Prostate gland (tissue), 2 donors: ENCODE measurements around the gene DNAH8. TPM values are rescaled to one million over a fixed set of nuclear protein-coding genes. Genes with fewer than 3 reads are reported as not detected.

Experiments used
- DNase-seq: peaks from one replicate; pipeline ENCODE4 v3.0.0-alpha.2; 2019; ENCODE audit warnings: low spot score
- H3K27ac ChIP-seq, 2 donors: fragments of 200-600 bp; sonication (generic); 2 replicates each; pipeline ENCODE4 v1.5.1; 2017 to 2019
- H3K27me3 ChIP-seq: fragments of 200-600 bp; sonication (generic); replicated peaks from 2 replicates; pipeline ENCODE4 v1.5.1; 2019; ENCODE audit not compliant: insufficient read depth
- H3K36me3 ChIP-seq, 2 donors: fragments of 200-600 bp; sonication (generic); 1 replicate in 1 of 2; 2 replicates in 1 of 2; pipeline versions ENCODE4 v1.5.1 to v1.8.1; 2017 to 2019
- H3K4me1 ChIP-seq: fragments of 200-600 bp; sonication (generic); replicated peaks from 2 replicates; pipeline ENCODE4 v1.5.1; 2019
- H3K4me3 ChIP-seq, 2 donors: fragments of 200-600 bp; sonication (generic); 2 replicates each; pipeline ENCODE4 v1.5.1; 2017 to 2019
- H3K9me3 ChIP-seq: fragments of 200-600 bp; sonication (generic); 2 replicates; pipeline ENCODE4 v1.5.1; 2017
- POLR2A ChIP-seq: fragments of 450-650 bp; IDR thresholded peaks from one replicate; pipeline ENCODE4 v1.6.1; 2016; ENCODE audit warnings: antibody characterized with exemption, mild to moderate bottlenecking
- POLR2AphosphoS5 ChIP-seq: sonication (generic); formaldehyde crosslinking; IDR thresholded peaks from one replicate; pipeline ENCODE4 v1.6.1; 2017; ENCODE audit warnings: antibody characterized with exemption
- WGBS: methylation state at CpG from one replicate; pipeline ENCODE4 v1.1.5; 2018; 5-methylcytosine and 5-hydroxymethylcytosine counted together
- intact Hi-C: fragments of 100-400 bp; cut with DNase I; formaldehyde crosslinking; loops from one replicate; pipeline ENCODE4 v1.14.2; 2022
- total RNA-seq, 2 donors: library from RNA; depleted of rRNA; stranded (reverse); fragments of >200 nt; gene quantifications; one replicate each; pipeline ENCODE4 v1.1.0, GENCODE V29; 2016
- TF ChIP-seq, protein P1 (sequence below), 4 experiments: fragments of 200-600 bp in 2 of 4; fragments of 450-650 bp in 2 of 4; sonication (generic) in 2 of 4; IDR thresholded peaks; 1 replicate in 3 of 4; 2 replicates in 1 of 4; pipeline ENCODE4 v1.5.1; 2016 to 2019; ENCODE audit warnings: antibody characterized with exemption in 4 of 4, mild to moderate bottlenecking in 2 of 4, moderate library complexity in 2 of 4

The DNAH8 gene
- total RNA-seq, 2 donors from 2014 or later, result 0.36 to 3.6 TPM

DNA sequence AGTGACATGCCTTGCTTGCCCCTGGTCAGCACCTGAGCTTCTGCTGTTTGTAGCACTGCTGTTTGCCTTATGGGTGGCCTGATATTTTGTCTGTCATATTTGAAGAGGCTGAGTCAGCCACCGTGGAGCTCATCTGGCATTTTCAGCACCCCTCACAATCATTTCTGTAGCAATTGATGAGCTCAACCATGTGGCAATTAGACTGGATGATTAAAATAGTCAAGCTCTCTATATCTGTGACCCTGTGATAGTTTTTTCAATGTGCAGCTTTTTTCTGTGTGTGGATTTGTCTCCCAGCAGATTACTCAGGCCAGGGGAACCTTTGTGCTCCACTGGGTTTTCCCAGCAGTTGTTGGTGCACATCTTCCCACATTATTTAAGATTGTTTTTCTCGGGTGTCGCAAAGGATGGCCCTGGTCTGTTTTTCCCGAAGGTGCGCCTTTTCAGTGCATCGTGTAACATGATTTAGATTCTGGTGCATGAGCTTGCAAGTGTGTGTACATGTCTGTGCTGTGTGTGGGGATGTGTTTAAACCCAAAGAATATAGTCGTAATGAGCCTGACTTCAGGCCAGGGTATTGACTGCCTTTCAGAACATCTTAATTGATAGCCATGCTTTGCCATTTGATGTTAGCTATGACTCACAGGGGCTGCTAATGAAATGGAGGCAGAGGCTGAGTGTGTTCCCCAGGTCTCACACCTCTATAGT, 301.9 kb downstream of the DNAH8 start:
- TF ChIP-seq, protein P1, sequence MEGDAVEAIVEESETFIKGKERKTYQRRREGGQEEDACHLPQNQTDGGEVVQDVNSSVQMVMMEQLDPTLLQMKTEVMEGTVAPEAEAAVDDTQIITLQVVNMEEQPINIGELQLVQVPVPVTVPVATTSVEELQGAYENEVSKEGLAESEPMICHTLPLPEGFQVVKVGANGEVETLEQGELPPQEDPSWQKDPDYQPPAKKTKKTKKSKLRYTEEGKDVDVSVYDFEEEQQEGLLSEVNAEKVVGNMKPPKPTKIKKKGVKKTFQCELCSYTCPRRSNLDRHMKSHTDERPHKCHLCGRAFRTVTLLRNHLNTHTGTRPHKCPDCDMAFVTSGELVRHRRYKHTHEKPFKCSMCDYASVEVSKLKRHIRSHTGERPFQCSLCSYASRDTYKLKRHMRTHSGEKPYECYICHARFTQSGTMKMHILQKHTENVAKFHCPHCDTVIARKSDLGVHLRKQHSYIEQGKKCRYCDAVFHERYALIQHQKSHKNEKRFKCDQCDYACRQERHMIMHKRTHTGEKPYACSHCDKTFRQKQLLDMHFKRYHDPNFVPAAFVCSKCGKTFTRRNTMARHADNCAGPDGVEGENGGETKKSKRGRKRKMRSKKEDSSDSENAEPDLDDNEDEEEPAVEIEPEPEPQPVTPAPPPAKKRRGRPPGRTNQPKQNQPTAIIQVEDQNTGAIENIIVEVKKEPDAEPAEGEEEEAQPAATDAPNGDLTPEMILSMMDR (IDR thresholded peaks at IDR 0.05), result no peak
- TF ChIP-seq POLR2A (no peak), POLR2AphosphoS5 (no peak)

DNA sequence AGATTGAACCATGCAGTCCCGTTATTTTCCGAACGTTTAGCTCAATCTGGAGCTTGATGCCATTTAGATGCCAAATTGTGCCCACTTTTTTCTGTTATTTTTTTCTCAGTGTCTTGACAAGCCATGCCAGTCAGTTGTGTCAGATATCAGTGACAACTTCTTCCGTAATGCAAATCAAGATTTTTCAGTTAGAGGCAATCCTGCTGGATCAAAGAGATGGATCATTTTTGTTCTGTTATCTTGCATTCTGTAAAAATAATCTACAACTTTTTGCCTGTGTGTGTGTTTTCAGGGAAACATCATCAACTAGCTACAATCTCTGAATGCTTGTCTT, 302.4 kb downstream of the DNAH8 start:
- Histone ChIP-seq H3K27ac (no peak overlapping the region), H3K36me3 (no peaks in the 10 kb centered on the region), H3K27me3 (no peaks in the 10 kb centered on the region), H3K4me1 (no peaks in the 10 kb centered on the region), H3K4me3 (no peak overlapping the region), H3K9me3 (no peaks in the 10 kb centered on the region)
- 86% methylated on average over 4 of the region's 4 CpGs for WGBS
- TF ChIP-seq, protein P1 (IDR thresholded peaks at IDR 0.05), result no peak
- TF ChIP-seq POLR2A, result no peak
- TF ChIP-seq POLR2AphosphoS5, result no peak
- DNase-seq, result no peak
- intact Hi-C loops, result no loop called here

More for the DNA sequence above, 301.9 kb downstream of the DNAH8 start:
- no peaks in the 10 kb centered on the region for H3K27me3 ChIP-seq
- intact Hi-C loops, result no loop called here
- no peak overlapping the region for H3K27ac ChIP-seq
- no peaks in the 10 kb centered on the region for H3K4me1 ChIP-seq
- 89% methylated on average over 7 of the region's 7 CpGs for WGBS
- H3K4me3 ChIP-seq, result no peak overlapping the region
- no peak for DNase-seq
- no peaks in the 10 kb centered on the region for H3K36me3 ChIP-seq
- no peaks in the 10 kb centered on the region for H3K9me3 ChIP-seq

- no peaks in the 10 kb centered on the region for H3K4me1 ChIP-seq
- H3K36me3 ChIP-seq, result no peaks in the 10 kb centered on the region
- TF ChIP-seq, protein P1 (IDR thresholded peaks at IDR 0.05), result no peak
- TF ChIP-seq POLR2A (no peak), POLR2AphosphoS5 (no peak)
- no peaks in the 10 kb centered on the region for H3K27me3 ChIP-seq
- WGBS, result 56% methylated on average over 5 of the region's 5 CpGs
- intact Hi-C loops, result no loop called here
- H3K27ac ChIP-seq, result no peak overlapping the region
- H3K4me3 ChIP-seq, result no peak overlapping the region
- H3K9me3 ChIP-seq, result no peaks in the 10 kb centered on the region
- DNase-seq, result no peak
These were observed 303.0 kb downstream of the DNAH8 start for GRCh38 chr6:39018103-39018502.

GRCh38 chr6:39020136-39020535, 305.0 kb downstream of the DNAH8 start:
- Histone ChIP-seq H3K27me3 (no peaks in the 10 kb centered on the region), H3K27ac (no peak overlapping the region), H3K4me1 (no peaks in the 10 kb centered on the region), H3K36me3 (no peaks in the 10 kb centered on the region), H3K4me3 (no peak overlapping the region), H3K9me3 (no peaks in the 10 kb centered on the region)
- intact Hi-C loops, result no loop called here
- 34% methylated on average over 2 of the region's 2 CpGs for WGBS
- DNase-seq, result no peak
- no peak for TF ChIP-seq POLR2A

- Histone ChIP-seq H3K27me3 (no peaks in the 10 kb centered on the region), H3K27ac (no peak overlapping the region), H3K4me1 (no peaks in the 10 kb centered on the region), H3K4me3 (no peak overlapping the region), H3K9me3 (no peaks in the 10 kb centered on the region), H3K36me3 (no peaks in the 10 kb centered on the region)
- 76% methylated on average over 2 of the region's 2 CpGs for WGBS
- no peak for DNase-seq
- TF ChIP-seq POLR2A, result no peak
- TF ChIP-seq, protein P1 (IDR thresholded peaks at IDR 0.05), result no peak
- TF ChIP-seq POLR2AphosphoS5, result no peak
- intact Hi-C loops, result no loop called here
These were observed 305.9 kb downstream of the DNAH8 start for GRCh38 chr6:39021041-39021440.
